Stimulated activated naive CD8-positive, alpha-beta T cell treated with anti-CD3 and anti-CD28 coated beads, Interleukin-15, amount 100 ng/mL, for 72 hours (primary cell): Measurements from ENCODE around the gene TAGLN2.
"Not testable (repeated sequence)": the region's sequence is repeated elsewhere in the genome, so short reads cannot be mapped to it uniquely, and the experiment has no call there.

Experiments used
- ATAC-seq: fragments of 150-1000 bp; cut with Tn5 transposase; 2 replicates; pipeline ENCODE4 v1.10.0; 2021; ENCODE audit warnings: mild to moderate bottlenecking, moderate library complexity
- DNase-seq, 2 donors: peaks; one replicate each; pipeline ENCODE4 v3.0.0; 2021 to 2022
- H3K27ac Mint-ChIP-seq, 2 donors: one replicate each; pipeline ENCODE4 v1.8.0; 2022; ENCODE audit warnings: mild to moderate bottlenecking in 2 of 2, mixed read lengths in 2 of 2, moderate library complexity in 2 of 2
- H3K27me3 Mint-ChIP-seq: one replicate; pipeline ENCODE4 v1.8.0; 2022; ENCODE audit warnings: mixed read lengths
- H3K4me1 Mint-ChIP-seq: one replicate; pipeline ENCODE4 v1.8.0; 2022; ENCODE audit warnings: mild to moderate bottlenecking, mixed read lengths
- H3K4me3 Mint-ChIP-seq, 2 donors: one replicate each; pipeline ENCODE4 v1.8.0; 2022; ENCODE audit warnings: mild to moderate bottlenecking in 2 of 2, mixed read lengths in 2 of 2, moderate library complexity in 1 of 2
- H3K9me3 Mint-ChIP-seq, 2 donors: one replicate each; pipeline ENCODE4 v1.8.0; 2022; ENCODE audit warnings: mixed read lengths in 2 of 2

Gene TAGLN2

GRCh38 chr1:159908031-159908940 lies 17.0 kb downstream of the TAGLN2 start:
- H3K27me3 Mint-ChIP-seq = no peaks in the 10 kb centered on the region
- ATAC-seq = no peak
- H3K4me3 Mint-ChIP-seq = no peak overlapping the region
- H3K4me1 Mint-ChIP-seq = peaks cover 46% of the 10 kb centered on the region
- H3K9me3 Mint-ChIP-seq = peaks cover 0 to 6% of the 10 kb centered on the region in 2 donors
- peak overlapping the region; percentile 0 to 71 for H3K27ac Mint-ChIP-seq
- no peak for DNase-seq

GRCh38 chr1:159906960-159907359 lies 18.3 kb downstream of the TAGLN2 start:
- ATAC-seq (no peak), DNase-seq (no peak)
- no peak overlapping the region for H3K4me3 Mint-ChIP-seq
- no peak overlapping the region for H3K27ac Mint-ChIP-seq
- peaks cover 33% of the 10 kb centered on the region for H3K4me1 Mint-ChIP-seq
- H3K9me3 Mint-ChIP-seq = peaks cover 0 to 6% of the 10 kb centered on the region in 2 donors
- H3K27me3 Mint-ChIP-seq = no peaks in the 10 kb centered on the region

GRCh38 chr1:159904036-159904435 lies 21.3 kb downstream of the TAGLN2 start:
- H3K27me3 Mint-ChIP-seq, H3K27ac Mint-ChIP-seq, ATAC-seq, DNase-seq, H3K9me3 Mint-ChIP-seq, H3K4me3 Mint-ChIP-seq, H3K4me1 Mint-ChIP-seq: not testable (repeated sequence)

- Mint-ChIP-seq H3K27me3 (no peaks in the 10 kb centered on the region), H3K27ac (no peak overlapping the region), H3K4me1 (peaks cover 8% of the 10 kb centered on the region), H3K4me3 (no peak overlapping the region), H3K9me3 (peaks cover 0 to 6% of the 10 kb centered on the region in 2 donors)
- no peak for DNase-seq
- no peak for ATAC-seq
These were observed 22.8 kb downstream of the TAGLN2 start for GRCh38 chr1:159902541-159902940.

- no peak for ATAC-seq
- Mint-ChIP-seq H3K4me1 (no peaks in the 10 kb centered on the region), H3K4me3 (no peak overlapping the region), H3K27ac (no peak overlapping the region), H3K27me3 (no peaks in the 10 kb centered on the region), H3K9me3 (peaks cover 0 to 6% of the 10 kb centered on the region in 2 donors)
- no peak for DNase-seq
These were observed 24.4 kb downstream of the TAGLN2 start for GRCh38 chr1:159900755-159901360.

GRCh38 chr1:159900086-159900680 lies 25.1 kb downstream of the TAGLN2 start, which contains the start of gene CFAP45:
Gene CFAP45 (minus strand): TSS chr1:159900165. CDS start chr1:159900098, 67 bp downstream.
- no peak for DNase-seq
- H3K4me1 Mint-ChIP-seq = no peaks in the 10 kb centered on the region
- no peak for ATAC-seq
- peak within 1 kb of the TSS in 1 of 2 donors; percentile 35 for H3K27ac Mint-ChIP-seq
- no peak within 1 kb of the TSS for H3K4me3 Mint-ChIP-seq
- H3K9me3 Mint-ChIP-seq = peaks cover 0 to 6% of the 10 kb centered on the region in 2 donors
- H3K27me3 Mint-ChIP-seq = peaks cover 1% of the 10 kb centered on the region

- ATAC-seq, H3K27me3 Mint-ChIP-seq, DNase-seq, H3K9me3 Mint-ChIP-seq, H3K27ac Mint-ChIP-seq, H3K4me1 Mint-ChIP-seq, H3K4me3 Mint-ChIP-seq: not testable (repeated sequence)
These were observed 25.7 kb downstream of the TAGLN2 start for GRCh38 chr1:159899634-159900033.

GRCh38 chr1:159898527-159898926 lies 26.8 kb downstream of the TAGLN2 start:
- Mint-ChIP-seq H3K4me1 (no peaks in the 10 kb centered on the region), H3K27me3 (peaks cover 8% of the 10 kb centered on the region), H3K27ac (no peak overlapping the region), H3K4me3 (no peak overlapping the region), H3K9me3 (peaks cover 0 to 1% of the 10 kb centered on the region in 2 donors)
- ATAC-seq (no peak), DNase-seq (no peak)

GRCh38 chr1:159897962-159898361 lies 27.3 kb downstream of the TAGLN2 start:
- Mint-ChIP-seq H3K27ac (no peak overlapping the region), H3K4me1 (no peaks in the 10 kb centered on the region), H3K4me3 (no peak overlapping the region)

GRCh38 chr1:159896546-159896930 lies 28.8 kb downstream of the TAGLN2 start:
- Mint-ChIP-seq H3K27ac (no peak overlapping the region), H3K4me1 (peaks cover 2% of the 10 kb centered on the region), H3K4me3 (no peak overlapping the region), H3K27me3 (peaks cover 8% of the 10 kb centered on the region), H3K9me3 (no peaks in the 10 kb centered on the region)
- no peak for ATAC-seq
- no peak for DNase-seq

More at GRCh38 chr1:159897962-159898361, 27.3 kb downstream of the TAGLN2 start:
- Mint-ChIP-seq H3K27me3 (peaks cover 8% of the 10 kb centered on the region), H3K9me3 (no peaks in the 10 kb centered on the region)
- DNase-seq (no peak), ATAC-seq (no peak)

- no peaks in the 10 kb centered on the region for H3K9me3 Mint-ChIP-seq
- ATAC-seq (no peak), DNase-seq (no peak)
- H3K27me3 Mint-ChIP-seq = peaks cover 8% of the 10 kb centered on the region
- no peak overlapping the region for H3K27ac Mint-ChIP-seq
- H3K4me3 Mint-ChIP-seq = no peak overlapping the region
- H3K4me1 Mint-ChIP-seq = peaks cover 6% of the 10 kb centered on the region
These were observed 29.3 kb downstream of the TAGLN2 start for GRCh38 chr1:159895836-159896545.

GRCh38 chr1:159895286-159895685 lies 30.0 kb downstream of the TAGLN2 start:
- H3K4me1 Mint-ChIP-seq = peaks cover 8% of the 10 kb centered on the region
- no peaks in the 10 kb centered on the region for H3K9me3 Mint-ChIP-seq
- peak overlapping the region in 1 of 2 donors; percentile 8 for H3K27ac Mint-ChIP-seq
- ATAC-seq (no peak), DNase-seq (no peak)
- H3K27me3 Mint-ChIP-seq = peaks cover 8% of the 10 kb centered on the region
- H3K4me3 Mint-ChIP-seq = no peak overlapping the region

GRCh38 chr1:159892944-159893343 lies 32.4 kb downstream of the TAGLN2 start:
- no peak overlapping the region for H3K27ac Mint-ChIP-seq
- H3K4me3 Mint-ChIP-seq = no peak overlapping the region
- peaks cover 8% of the 10 kb centered on the region for H3K27me3 Mint-ChIP-seq
- ATAC-seq (no peak), DNase-seq (no peak)
- peaks cover 20% of the 10 kb centered on the region for H3K4me1 Mint-ChIP-seq
- H3K9me3 Mint-ChIP-seq = no peaks in the 10 kb centered on the region

GRCh38 chr1:159891275-159892157 lies 33.8 kb downstream of the TAGLN2 start:
- peak; percentile 72 to 83 for DNase-seq

More at GRCh38 chr1:159891275-159892157, 33.8 kb downstream of the TAGLN2 start:
- peaks cover 20% of the 10 kb centered on the region for H3K4me1 Mint-ChIP-seq
- H3K9me3 Mint-ChIP-seq = no peaks in the 10 kb centered on the region
- no peak overlapping the region for H3K4me3 Mint-ChIP-seq
- peak; percentile 98 for ATAC-seq
- H3K27ac Mint-ChIP-seq = no peak overlapping the region
- peaks cover 8% of the 10 kb centered on the region for H3K27me3 Mint-ChIP-seq
